HL-60 (cell line): ENCODE measurements around the gene CCDC107.

Experiments
- DNase-seq, 2 experiments: peaks; one replicate each; pipeline ENCODE4 v3.0.0-alpha.2; 2010 to 2020; ENCODE audit warnings: low read depth in 1 of 2, low spot score in 1 of 2
- H3K27ac ChIP-seq: fragments of 250-450 bp; sonication (Bioruptor Pico); replicated peaks from 2 replicates; pipeline ENCODE4 v1.5.1; 2020; ENCODE audit warnings: mild to moderate bottlenecking, moderate library complexity
- H3K27me3 ChIP-seq: fragments of 250-450 bp; sonication (Bioruptor Pico); 2 replicates; pipeline ENCODE4 v1.5.1; 2021; ENCODE audit warnings: mild to moderate bottlenecking, moderate library complexity; ENCODE audit not compliant: insufficient read depth, poor library complexity, severe bottlenecking
- H3K4me3 ChIP-seq: replicated peaks from 2 replicates; pipeline ENCODE4 v1.5.1; 2011; ENCODE audit warnings: mild to moderate bottlenecking, control low read depth, low read length; ENCODE audit not compliant: insufficient read depth
- GABPA ChIP-seq: IDR thresholded peaks from 2 replicates; pipeline ENCODE4 v1.6.1; 2012; ENCODE audit warnings: low read depth
- POLR2AphosphoS5 ChIP-seq: IDR thresholded peaks from 2 replicates; pipeline ENCODE4 v1.6.1; 2012; ENCODE audit warnings: low read depth
- SPI1 ChIP-seq: IDR thresholded peaks from 2 replicates; pipeline ENCODE4 v1.6.1; 2012; ENCODE audit warnings: low read depth, mild to moderate bottlenecking, borderline replicate concordance
- TF ChIP-seq, protein P1 (sequence below): IDR thresholded peaks from one replicate; pipeline ENCODE4 v1.5.1; 2011; ENCODE audit warnings: low read length, control low read depth, inconsistent platforms; ENCODE audit not compliant: insufficient read depth
- TF ChIP-seq, protein P2 (sequence below): IDR thresholded peaks from 2 replicates; pipeline ENCODE4 v1.6.1; 2012; ENCODE audit warnings: low read depth; ENCODE audit not compliant: insufficient replicate concordance

The CCDC107 gene

DNA sequence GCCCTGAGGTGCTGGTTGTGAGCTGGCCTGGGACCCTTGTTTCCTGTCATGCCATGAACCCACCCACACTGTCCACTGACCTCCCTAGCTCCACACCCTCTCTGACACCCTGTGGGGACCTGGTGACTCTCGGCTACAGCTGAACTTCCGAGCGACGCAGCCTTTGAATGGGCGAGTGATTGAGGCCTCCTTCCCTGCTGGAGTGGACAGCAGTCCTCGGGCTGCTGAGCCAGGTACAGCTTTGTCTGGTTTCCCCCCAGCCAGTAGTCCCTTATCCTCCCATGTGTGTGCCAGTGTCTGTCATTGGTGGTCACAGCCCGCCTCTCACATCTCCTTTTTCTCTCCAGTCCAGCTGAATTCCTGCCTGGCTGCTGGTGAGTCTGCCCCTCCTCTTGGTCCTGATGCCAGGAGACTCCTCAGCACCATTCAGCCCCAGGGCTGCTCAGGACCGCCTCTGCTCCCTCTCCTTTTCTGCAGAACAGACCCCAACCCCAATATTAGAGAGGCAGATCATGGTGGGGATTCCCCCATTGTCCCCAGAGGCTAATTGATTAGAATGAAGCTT lies 21.8 kb downstream of the CCDC107 start:
- Histone ChIP-seq H3K27me3 (peaks cover 12% of the 10 kb centered on the region), H3K4me3 (no peak overlapping the region), H3K27ac (no peak overlapping the region)
- TF ChIP-seq GABPA (no peak), SPI1 (no peak), POLR2AphosphoS5 (no peak)
- TF ChIP-seq, protein P1, sequence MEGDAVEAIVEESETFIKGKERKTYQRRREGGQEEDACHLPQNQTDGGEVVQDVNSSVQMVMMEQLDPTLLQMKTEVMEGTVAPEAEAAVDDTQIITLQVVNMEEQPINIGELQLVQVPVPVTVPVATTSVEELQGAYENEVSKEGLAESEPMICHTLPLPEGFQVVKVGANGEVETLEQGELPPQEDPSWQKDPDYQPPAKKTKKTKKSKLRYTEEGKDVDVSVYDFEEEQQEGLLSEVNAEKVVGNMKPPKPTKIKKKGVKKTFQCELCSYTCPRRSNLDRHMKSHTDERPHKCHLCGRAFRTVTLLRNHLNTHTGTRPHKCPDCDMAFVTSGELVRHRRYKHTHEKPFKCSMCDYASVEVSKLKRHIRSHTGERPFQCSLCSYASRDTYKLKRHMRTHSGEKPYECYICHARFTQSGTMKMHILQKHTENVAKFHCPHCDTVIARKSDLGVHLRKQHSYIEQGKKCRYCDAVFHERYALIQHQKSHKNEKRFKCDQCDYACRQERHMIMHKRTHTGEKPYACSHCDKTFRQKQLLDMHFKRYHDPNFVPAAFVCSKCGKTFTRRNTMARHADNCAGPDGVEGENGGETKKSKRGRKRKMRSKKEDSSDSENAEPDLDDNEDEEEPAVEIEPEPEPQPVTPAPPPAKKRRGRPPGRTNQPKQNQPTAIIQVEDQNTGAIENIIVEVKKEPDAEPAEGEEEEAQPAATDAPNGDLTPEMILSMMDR, result no peak
- TF ChIP-seq, protein P2, sequence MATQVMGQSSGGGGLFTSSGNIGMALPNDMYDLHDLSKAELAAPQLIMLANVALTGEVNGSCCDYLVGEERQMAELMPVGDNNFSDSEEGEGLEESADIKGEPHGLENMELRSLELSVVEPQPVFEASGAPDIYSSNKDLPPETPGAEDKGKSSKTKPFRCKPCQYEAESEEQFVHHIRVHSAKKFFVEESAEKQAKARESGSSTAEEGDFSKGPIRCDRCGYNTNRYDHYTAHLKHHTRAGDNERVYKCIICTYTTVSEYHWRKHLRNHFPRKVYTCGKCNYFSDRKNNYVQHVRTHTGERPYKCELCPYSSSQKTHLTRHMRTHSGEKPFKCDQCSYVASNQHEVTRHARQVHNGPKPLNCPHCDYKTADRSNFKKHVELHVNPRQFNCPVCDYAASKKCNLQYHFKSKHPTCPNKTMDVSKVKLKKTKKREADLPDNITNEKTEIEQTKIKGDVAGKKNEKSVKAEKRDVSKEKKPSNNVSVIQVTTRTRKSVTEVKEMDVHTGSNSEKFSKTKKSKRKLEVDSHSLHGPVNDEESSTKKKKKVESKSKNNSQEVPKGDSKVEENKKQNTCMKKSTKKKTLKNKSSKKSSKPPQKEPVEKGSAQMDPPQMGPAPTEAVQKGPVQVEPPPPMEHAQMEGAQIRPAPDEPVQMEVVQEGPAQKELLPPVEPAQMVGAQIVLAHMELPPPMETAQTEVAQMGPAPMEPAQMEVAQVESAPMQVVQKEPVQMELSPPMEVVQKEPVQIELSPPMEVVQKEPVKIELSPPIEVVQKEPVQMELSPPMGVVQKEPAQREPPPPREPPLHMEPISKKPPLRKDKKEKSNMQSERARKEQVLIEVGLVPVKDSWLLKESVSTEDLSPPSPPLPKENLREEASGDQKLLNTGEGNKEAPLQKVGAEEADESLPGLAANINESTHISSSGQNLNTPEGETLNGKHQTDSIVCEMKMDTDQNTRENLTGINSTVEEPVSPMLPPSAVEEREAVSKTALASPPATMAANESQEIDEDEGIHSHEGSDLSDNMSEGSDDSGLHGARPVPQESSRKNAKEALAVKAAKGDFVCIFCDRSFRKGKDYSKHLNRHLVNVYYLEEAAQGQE, result no peak
- no peak for DNase-seq

DNA sequence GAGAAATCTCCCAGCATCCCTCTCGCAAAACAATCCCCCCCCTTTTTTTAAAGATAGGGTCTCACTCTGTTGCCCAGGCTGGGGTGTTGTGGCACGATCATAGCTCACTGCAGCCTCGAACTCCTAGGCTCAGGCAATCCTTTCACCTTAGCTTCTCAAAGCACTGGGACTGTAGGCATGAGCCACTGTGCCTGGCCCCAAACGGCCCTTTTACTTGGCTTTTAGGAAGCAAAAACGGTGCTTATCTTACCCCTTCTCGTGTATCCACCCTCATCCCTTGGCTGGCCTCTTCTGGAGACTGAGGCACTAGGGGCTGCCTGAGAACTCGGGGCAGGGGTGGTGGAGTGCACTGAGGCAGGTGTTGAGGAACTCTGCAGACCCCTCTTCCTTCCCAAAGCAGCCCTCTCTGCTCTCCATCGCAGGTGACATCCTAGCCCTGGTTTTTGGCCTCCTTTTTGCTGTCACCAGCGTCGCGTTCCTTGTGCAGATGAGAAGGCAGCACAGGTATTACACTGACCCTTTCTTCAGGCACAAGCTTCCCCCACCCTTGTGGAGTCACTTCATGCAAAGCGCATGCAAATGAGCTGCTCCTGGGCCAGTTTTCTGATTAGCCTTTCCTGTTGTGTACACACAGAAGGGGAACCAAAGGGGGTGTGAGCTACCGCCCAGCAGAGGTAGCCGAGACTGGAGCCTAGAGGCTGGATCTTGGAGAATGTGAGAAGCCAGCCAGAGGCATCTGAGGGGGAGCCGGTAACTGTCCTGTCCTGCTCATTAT lies 22.4 kb downstream of the CCDC107 start:
- TF ChIP-seq GABPA (no peak), POLR2AphosphoS5 (no peak), SPI1 (no peak)
- TF ChIP-seq, protein P1, result no peak
- TF ChIP-seq, protein P2, result no peak
- no peak for DNase-seq
- peaks cover 7% of the 10 kb centered on the region for H3K27me3 ChIP-seq
- H3K4me3 ChIP-seq, result no peak overlapping the region
- no peak overlapping the region for H3K27ac ChIP-seq

DNA sequence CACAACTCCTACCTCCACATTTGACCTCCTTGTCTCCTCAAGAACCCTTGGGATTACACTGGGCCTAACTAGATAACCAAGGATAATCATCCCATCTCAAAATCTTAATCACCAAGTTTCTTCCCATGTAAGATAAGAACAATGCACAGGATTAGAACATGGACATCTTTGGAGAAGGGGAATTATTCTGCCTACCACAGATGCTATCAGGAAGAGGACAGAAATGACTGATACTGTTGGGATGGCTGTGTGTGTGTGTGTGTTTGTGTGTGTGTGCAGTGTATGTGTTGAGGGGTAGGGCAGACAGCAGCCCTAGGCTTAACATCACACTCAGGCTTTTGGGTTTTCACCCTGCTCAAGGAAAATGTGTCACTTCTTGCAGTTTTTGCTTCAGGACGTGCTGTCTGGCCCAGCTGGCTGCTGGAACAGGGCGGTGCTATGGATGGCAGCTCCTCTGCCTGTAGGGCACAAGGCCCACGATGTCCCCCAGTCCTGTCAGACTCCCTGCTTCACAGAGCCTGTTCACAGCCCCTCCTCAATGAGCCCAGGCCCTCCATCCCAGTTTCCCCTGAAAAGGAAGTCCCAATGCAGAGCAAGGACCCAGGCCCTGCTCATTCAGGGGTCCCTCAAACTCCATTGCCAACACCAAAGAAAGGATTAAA lies 23.4 kb downstream of the CCDC107 start:
- TF ChIP-seq SPI1, result no peak
- TF ChIP-seq GABPA, result no peak
- TF ChIP-seq, protein P2, result no peak
- TF ChIP-seq, protein P1, result no peak
- no peak for TF ChIP-seq POLR2AphosphoS5
- Histone ChIP-seq H3K27me3 (peaks cover under 1% of the 10 kb centered on the region), H3K4me3 (no peak overlapping the region), H3K27ac (no peak overlapping the region)
- DNase-seq, result no peak
